Astrocyte (in vitro differentiated cells and primary cell): ENCODE data around the gene NKD1. TPM values are rescaled to one million over a fixed set of nuclear protein-coding genes. Genes with fewer than 3 reads are reported as not detected.

ENCODE experiments used
- DNase-seq: peaks from one replicate; pipeline ENCODE4 v3.0.0-alpha.2; 2010; ENCODE audit warnings: low read depth
- FAIRE-seq: peaks from 2 replicates; lab custom pipeline; 2011; peaks lifted over from hg19 to GRCh38; lab: Jason Lieb, UNC
- H2AFZ ChIP-seq: 2 replicates; pipeline ENCODE4 v1.6.0; 2012; ENCODE audit warnings: low read depth, low read length, inconsistent platforms
- H3K27ac ChIP-seq: 2 replicates; pipeline ENCODE4 v1.5.1; 2011; ENCODE audit warnings: low read depth, low read length, inconsistent platforms
- H3K27me3 ChIP-seq: 2 replicates; pipeline ENCODE4 v1.6.0; 2011; ENCODE audit warnings: low read length, inconsistent platforms; ENCODE audit not compliant: insufficient read depth
- H3K36me3 ChIP-seq: 2 replicates; pipeline ENCODE4 v1.5.1; 2011; ENCODE audit warnings: low read length, inconsistent platforms; ENCODE audit not compliant: insufficient read depth
- H3K4me1 ChIP-seq: 2 replicates; pipeline ENCODE4 v1.5.1; 2011; ENCODE audit warnings: low read length, inconsistent platforms; ENCODE audit not compliant: insufficient read depth
- H3K4me2 ChIP-seq: 2 replicates; pipeline ENCODE4 v1.6.0; 2012; ENCODE audit warnings: low read length, inconsistent platforms
- H3K4me3 ChIP-seq: 2 replicates; pipeline ENCODE4 v1.5.1; 2011; ENCODE audit warnings: low read depth, mild to moderate bottlenecking, low read length, inconsistent platforms; ENCODE audit not compliant: insufficient read depth
- H3K79me2 ChIP-seq: 2 replicates; pipeline ENCODE4 v1.6.0; 2012; ENCODE audit warnings: mild to moderate bottlenecking, low read length, inconsistent platforms; ENCODE audit not compliant: insufficient read depth
- H3K9ac ChIP-seq: 2 replicates; pipeline ENCODE4 v1.6.0; 2012; ENCODE audit warnings: mild to moderate bottlenecking, low read length, inconsistent platforms
- H3K9me3 ChIP-seq: 2 replicates; pipeline ENCODE4 v1.5.1; 2012; ENCODE audit warnings: low read depth, mild to moderate bottlenecking, low read length, inconsistent platforms; ENCODE audit not compliant: insufficient read depth
- H4K20me1 ChIP-seq: 2 replicates; pipeline ENCODE4 v1.6.0; 2012; ENCODE audit warnings: low read length, inconsistent platforms; ENCODE audit not compliant: insufficient read depth
- H3K27ac Mint-ChIP-seq: one replicate; pipeline ENCODE4 v1.8.0; 2021; ENCODE audit warnings: mild to moderate bottlenecking, mixed read lengths; ENCODE audit not compliant: unreplicated experiment
- H3K27me3 Mint-ChIP-seq: one replicate; pipeline ENCODE4 v1.8.0; 2021; ENCODE audit warnings: low read depth, mixed read lengths; ENCODE audit not compliant: unreplicated experiment
- H3K36me3 Mint-ChIP-seq: one replicate; pipeline ENCODE4 v1.8.0; 2021; ENCODE audit warnings: low read depth, mixed read lengths; ENCODE audit not compliant: unreplicated experiment
- H3K4me1 Mint-ChIP-seq: one replicate; pipeline ENCODE4 v1.8.0; 2021; ENCODE audit warnings: low read depth, mixed read lengths; ENCODE audit not compliant: unreplicated experiment
- H3K4me3 Mint-ChIP-seq: one replicate; pipeline ENCODE4 v1.8.0; 2021; ENCODE audit warnings: mild to moderate bottlenecking, moderate library complexity, mixed read lengths; ENCODE audit not compliant: unreplicated experiment
- H3K9me3 Mint-ChIP-seq: one replicate; pipeline ENCODE4 v1.8.0; 2021; ENCODE audit warnings: mild to moderate bottlenecking, mixed read lengths; ENCODE audit not compliant: unreplicated experiment
- EZH2 ChIP-seq: IDR thresholded peaks from 2 replicates; pipeline ENCODE4 v1.6.1; 2012; ENCODE audit warnings: mild to moderate bottlenecking, low read length, inconsistent platforms; ENCODE audit not compliant: insufficient read depth
- total RNA-seq: library from RNA; stranded (reverse); gene quantifications from 2 replicates; pipeline ENCODE4 v1.2.1, GENCODE V29; 2021
- TF ChIP-seq, protein P1 (sequence below): IDR thresholded peaks from 2 replicates; pipeline ENCODE4 v1.5.1; 2011; ENCODE audit warnings: low read depth, mild to moderate bottlenecking, inconsistent platforms, low read length, moderate library complexity; ENCODE audit not compliant: insufficient read depth

NKD1 gene
- total RNA-seq, 1 donor from 2014 or later: 9.1 TPM

DNA sequence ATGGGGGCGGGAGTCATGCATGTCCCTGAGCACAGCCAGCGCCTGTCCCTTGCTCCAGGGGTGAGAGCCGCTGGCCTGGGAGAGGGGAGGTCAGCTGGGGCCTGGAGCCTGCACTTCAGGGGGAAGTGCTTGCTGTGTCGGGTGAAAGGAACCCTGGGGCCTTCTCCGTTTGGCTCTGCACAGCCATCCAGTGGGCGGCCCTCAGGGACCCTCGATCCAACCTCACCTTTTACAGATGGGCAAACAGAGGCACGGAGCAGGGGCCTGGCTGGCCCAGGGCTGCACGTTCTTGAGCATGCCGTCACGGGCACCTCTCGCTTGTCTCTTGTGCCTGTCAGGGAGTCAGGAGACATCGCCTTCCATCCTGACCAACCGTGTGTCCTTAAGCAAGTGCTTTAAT is 131.1 kb downstream of the NKD1 start:
- H3K4me2 ChIP-seq: no peak overlapping the region
- no peak overlapping the region for H3K9ac ChIP-seq
- Mint-ChIP-seq H3K4me3 (no peak overlapping the region), H3K9me3 (peaks cover 2% of the 10 kb centered on the region), H3K4me1 (no peaks in the 10 kb centered on the region), H3K36me3 (no peaks in the 10 kb centered on the region), H3K27ac (no peak overlapping the region), H3K27me3 (peaks cover 13% of the 10 kb centered on the region)
- H3K27ac ChIP-seq: no peak overlapping the region
- no peaks in the 10 kb centered on the region for H3K27me3 ChIP-seq
- no peaks in the 10 kb centered on the region for H3K79me2 ChIP-seq
- H2AFZ ChIP-seq: no peak overlapping the region
- FAIRE-seq (no peak), DNase-seq (no peak)
- no peaks in the 10 kb centered on the region for H3K9me3 ChIP-seq
- TF ChIP-seq EZH2: no peak
- TF ChIP-seq, protein P1, sequence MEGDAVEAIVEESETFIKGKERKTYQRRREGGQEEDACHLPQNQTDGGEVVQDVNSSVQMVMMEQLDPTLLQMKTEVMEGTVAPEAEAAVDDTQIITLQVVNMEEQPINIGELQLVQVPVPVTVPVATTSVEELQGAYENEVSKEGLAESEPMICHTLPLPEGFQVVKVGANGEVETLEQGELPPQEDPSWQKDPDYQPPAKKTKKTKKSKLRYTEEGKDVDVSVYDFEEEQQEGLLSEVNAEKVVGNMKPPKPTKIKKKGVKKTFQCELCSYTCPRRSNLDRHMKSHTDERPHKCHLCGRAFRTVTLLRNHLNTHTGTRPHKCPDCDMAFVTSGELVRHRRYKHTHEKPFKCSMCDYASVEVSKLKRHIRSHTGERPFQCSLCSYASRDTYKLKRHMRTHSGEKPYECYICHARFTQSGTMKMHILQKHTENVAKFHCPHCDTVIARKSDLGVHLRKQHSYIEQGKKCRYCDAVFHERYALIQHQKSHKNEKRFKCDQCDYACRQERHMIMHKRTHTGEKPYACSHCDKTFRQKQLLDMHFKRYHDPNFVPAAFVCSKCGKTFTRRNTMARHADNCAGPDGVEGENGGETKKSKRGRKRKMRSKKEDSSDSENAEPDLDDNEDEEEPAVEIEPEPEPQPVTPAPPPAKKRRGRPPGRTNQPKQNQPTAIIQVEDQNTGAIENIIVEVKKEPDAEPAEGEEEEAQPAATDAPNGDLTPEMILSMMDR: no peak
- no peaks in the 10 kb centered on the region for H4K20me1 ChIP-seq
- no peaks in the 10 kb centered on the region for H3K36me3 ChIP-seq
- no peak overlapping the region for H3K4me3 ChIP-seq
- H3K4me1 ChIP-seq: no peaks in the 10 kb centered on the region

DNA sequence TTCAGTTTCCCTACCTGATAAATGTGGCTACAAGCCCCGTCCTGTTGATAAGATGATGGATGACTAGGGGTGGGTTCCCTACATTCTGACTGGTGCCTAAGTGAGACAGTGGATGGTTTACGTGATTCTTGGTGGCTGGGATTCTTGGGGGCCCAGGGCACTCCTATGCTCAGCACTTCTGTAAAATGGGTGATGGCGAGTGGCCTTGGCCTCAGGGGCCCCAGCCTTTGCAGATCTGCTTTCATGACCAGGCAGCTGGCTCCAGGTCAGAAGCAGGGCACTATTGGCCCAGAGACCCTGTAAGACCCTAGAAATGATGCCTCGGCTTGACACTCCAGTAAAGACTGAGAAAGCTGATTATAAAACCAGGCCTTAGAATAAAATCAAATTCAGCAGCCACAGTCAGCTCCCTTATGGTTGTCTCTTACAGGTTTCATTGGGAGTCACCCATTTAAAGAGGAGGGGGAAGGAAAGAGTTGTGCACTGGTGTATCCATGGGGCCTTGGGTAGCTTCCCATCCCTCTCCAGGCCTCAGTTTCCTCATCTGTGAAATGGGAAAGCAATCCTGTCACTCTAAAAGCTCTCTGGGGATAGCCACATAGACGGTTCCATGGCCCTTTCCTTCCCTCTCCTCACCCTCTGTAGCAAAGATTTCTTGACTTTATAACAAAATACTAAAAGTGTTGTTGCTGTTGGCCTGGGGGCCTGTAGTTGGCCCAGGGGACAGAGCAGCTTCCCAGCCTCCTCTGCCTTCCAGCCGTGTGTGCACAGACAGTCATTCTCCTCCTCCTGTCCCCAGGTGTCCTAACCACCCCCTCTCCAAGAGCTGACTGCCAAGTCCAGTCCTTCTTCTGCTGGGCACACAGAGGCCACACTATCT is 131.7 kb downstream of the NKD1 start:
- Mint-ChIP-seq H3K4me1 (no peaks in the 10 kb centered on the region), H3K27me3 (peaks cover 17% of the 10 kb centered on the region), H3K36me3 (no peaks in the 10 kb centered on the region), H3K4me3 (no peak overlapping the region), H3K27ac (no peak overlapping the region), H3K9me3 (peaks cover under 1% of the 10 kb centered on the region)
- Histone ChIP-seq H4K20me1 (no peaks in the 10 kb centered on the region), H3K79me2 (no peaks in the 10 kb centered on the region), H3K9ac (no peak overlapping the region), H3K4me3 (no peak overlapping the region), H3K36me3 (no peaks in the 10 kb centered on the region), H2AFZ (no peak overlapping the region), H3K4me1 (no peaks in the 10 kb centered on the region), H3K27me3 (no peaks in the 10 kb centered on the region), H3K27ac (no peak overlapping the region), H3K9me3 (no peaks in the 10 kb centered on the region), H3K4me2 (no peak overlapping the region)
- FAIRE-seq (no peak), DNase-seq (no peak)
- TF ChIP-seq EZH2: no peak
- TF ChIP-seq, protein P1: no peak

DNA sequence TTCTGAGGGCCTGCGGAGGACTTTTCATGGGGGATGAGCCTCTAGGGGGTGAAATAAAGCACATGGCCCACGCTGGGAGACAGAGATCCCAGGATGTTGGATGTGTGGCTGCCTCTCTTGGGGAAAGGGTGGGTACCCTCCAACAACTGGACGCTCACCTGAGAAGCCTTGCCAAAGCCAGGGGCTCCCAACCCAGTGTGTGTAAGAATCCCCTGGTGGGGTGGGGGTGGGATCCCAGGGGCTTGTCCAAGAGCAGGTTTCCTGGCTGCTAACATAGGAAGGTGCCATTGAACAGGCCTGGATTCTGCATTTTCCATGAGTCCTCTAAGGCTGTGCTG is 132.3 kb downstream of the NKD1 start:
- Mint-ChIP-seq H3K36me3 (no peaks in the 10 kb centered on the region), H3K4me3 (no peak overlapping the region), H3K4me1 (no peaks in the 10 kb centered on the region), H3K9me3 (no peaks in the 10 kb centered on the region), H3K27ac (no peak overlapping the region), H3K27me3 (peaks cover 20% of the 10 kb centered on the region)
- Histone ChIP-seq H3K36me3 (no peaks in the 10 kb centered on the region), H3K4me2 (no peak overlapping the region), H3K9me3 (no peaks in the 10 kb centered on the region), H3K27me3 (no peaks in the 10 kb centered on the region), H3K79me2 (no peaks in the 10 kb centered on the region), H3K4me3 (no peak overlapping the region), H3K4me1 (no peaks in the 10 kb centered on the region), H3K9ac (no peak overlapping the region), H3K27ac (no peak overlapping the region), H4K20me1 (no peaks in the 10 kb centered on the region), H2AFZ (no peak overlapping the region)
- FAIRE-seq (no peak), DNase-seq (no peak)
- no peak for TF ChIP-seq EZH2
